ENCODE data around the gene UBA52.

The UBA52 gene

DNA sequence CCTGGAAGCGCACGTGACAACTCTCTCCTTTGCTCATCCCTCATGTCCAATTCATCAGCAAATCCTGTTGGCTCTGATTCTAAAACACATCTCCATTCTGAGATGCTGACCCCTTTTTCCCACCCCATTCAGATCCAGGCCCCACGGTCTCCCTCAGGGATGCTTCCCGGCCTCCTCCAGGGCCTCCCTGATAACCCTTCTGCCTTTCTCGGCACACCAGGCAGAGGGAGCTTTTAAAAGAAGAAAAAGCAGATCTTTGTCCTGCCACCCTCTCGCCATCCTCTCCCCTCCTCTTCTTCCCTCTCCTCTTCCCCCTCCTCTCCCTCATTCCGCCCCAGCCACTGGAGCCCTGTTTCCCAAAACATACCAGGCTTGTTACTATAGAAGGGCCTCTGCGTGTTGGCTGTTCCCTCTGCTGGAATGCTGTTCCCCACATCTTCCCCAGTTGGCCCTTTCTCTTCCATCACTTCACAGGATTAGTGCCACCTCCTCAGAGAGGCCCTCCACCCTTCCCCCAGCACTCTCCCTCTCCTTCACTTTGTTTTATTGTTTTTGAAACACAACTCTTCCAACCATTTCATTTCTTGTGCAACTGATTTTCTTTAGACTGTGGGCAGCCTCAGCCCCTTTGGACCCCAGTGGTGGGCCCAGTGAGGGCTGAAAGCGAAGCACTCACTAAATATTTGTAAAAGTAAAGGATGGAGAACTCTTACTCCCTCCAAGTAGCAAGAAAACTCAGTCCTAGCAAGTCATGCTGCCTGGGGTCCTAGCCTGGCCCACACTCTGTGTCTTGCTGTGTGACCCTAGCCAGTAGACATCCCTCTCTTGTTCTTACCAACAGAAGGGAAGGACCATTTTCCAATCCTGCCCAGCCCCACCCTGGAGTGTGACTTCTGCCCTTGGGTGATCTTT lies 37.4 kb downstream of the UBA52 start:
- no peak for DNase-seq

DNA sequence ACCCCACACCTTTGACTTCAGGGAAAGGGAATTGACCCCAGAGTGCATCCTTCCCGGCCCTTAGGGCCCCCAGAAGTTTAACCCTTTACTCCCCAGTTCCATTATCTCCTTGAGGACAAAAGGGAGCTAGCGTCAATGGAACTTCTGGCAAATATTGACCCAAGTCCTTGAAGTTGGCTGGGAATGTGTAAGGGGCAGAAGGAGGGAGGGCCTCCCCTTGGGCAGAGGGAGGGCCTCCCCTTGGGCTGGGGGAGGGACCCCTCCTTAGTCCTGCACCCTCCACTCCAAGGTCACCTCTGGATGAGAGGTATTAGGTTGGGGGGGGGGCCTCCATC lies 38.0 kb downstream of the UBA52 start:
- no peak for DNase-seq

DNA sequence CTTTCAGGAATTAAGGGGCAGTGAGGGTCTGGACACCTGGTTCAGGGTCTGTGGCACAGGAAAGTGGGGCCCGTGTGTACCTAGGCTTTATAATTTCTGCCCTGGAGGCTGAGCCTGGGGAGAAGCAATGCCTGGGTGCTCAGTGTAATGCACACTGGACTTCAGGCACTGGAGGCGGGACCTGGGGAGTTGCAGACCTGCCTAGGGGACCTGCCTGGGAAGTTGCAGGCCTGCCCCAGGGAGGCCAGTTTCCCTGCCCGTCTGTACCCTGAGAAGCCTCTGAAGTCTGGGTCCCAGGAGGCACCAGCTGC lies 38.5 kb downstream of the UBA52 start:
- DNase-seq, result no peak

DNA sequence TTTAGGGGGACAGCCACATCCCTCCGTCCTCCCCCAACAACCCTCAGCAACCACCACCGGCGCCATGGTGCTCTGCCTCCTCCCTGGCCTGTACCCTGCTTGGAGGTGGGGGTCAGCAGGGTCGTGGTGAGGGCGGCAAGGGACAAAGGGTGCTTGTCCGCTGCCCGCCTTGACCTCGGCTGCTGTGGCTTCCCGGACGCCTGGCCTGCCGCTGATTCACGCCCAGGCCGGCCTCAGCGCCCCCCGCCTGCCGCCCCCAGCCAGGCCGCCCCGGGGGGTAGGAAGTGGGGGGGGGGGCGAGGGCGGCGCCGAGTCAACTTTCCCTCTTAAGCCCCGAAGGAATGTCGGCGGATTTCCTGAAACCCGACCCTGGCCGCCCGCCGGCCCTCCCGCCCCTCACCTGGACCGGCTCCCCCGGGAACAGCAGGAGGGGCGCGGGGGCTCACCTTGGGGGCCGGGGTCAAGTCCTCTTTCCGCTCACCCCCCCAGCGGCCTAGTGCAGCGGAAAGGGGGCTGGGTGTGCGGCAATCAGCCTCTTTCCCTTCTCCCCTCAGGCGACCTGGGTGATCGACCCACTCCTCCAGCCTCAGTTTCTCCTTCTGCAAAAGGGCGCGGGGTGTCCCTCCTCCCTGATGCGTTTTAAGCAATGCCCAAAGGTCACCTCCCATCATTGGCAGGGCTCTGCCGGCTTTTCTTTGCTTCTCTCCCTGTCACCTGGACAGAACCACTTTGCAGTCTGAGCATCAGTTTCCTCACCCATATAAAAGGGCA lies 39.1 kb downstream of the UBA52 start:
- DNase-seq, result no peak

DNA sequence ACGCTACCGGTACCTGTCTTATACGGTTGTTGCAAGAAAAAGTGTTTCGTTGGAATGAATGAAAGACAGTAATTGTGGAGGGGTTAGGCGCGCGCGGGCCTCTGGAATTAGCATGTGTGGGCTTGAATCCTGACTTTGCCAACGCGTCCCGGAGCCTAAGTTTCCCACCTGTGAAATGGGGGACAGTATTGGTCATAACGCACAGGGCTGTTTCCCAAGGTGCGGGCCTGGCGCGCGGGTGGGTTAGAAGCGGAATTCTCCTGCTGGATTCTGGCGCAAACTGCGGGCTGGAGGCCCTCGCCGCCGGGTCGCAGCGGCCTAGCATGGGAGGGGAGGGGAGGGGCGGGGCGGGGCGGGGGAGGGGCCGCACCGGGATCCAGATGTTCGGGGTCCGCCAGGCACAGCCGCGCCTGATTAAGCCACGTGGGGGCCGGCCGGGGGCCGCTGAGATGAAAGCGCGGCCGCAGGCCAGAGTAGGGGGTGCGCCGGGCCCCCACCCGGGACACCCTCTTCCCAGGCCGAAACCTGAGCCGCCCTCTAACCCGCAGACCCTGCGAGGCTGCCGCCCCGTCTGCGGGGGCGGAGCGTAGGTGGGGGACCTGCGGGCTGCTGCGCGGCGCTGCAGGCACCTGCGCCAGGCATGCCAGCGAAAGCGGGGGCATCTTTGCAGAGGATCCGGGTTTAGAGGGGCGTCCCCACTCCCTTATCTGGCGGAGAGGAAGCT lies 39.8 kb downstream of the UBA52 start:
- DNase-seq, result no peak

DNA sequence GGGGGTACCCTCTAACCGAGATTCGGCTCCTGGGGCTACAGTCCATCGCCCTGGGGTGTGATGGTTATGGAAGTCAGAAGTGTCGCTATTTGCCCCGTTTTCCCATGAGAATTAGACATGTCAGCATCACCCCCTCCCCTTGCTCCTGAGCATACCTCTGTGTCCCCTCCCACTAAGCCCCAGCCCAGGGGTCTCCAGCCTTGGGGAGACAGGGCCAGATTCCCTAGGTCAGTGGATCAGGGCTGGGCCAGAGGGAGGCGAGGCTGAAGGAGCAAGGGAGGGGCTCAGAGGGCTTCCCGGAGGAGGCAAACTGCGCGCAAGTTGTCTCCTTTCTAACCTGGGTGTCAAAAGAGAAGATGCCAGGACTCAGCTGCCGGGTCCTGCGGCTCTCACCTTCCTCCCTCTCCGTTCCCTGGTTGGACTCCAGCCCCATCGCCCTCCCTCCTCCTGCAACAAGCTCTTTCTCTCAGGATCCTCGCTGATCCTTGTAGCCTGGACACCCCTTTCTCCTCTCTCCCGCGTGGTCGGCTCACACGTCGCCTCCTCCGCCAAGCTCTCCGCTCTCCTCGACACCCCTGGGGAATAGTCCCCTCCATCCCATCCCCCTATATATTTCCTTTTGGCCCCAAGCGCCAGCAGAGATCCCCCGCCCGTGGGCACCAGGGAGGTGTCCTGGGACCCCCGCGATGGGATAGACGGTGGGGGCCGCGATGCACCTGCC lies 40.6 kb downstream of the UBA52 start:
- DNase-seq, result no peak

DNA sequence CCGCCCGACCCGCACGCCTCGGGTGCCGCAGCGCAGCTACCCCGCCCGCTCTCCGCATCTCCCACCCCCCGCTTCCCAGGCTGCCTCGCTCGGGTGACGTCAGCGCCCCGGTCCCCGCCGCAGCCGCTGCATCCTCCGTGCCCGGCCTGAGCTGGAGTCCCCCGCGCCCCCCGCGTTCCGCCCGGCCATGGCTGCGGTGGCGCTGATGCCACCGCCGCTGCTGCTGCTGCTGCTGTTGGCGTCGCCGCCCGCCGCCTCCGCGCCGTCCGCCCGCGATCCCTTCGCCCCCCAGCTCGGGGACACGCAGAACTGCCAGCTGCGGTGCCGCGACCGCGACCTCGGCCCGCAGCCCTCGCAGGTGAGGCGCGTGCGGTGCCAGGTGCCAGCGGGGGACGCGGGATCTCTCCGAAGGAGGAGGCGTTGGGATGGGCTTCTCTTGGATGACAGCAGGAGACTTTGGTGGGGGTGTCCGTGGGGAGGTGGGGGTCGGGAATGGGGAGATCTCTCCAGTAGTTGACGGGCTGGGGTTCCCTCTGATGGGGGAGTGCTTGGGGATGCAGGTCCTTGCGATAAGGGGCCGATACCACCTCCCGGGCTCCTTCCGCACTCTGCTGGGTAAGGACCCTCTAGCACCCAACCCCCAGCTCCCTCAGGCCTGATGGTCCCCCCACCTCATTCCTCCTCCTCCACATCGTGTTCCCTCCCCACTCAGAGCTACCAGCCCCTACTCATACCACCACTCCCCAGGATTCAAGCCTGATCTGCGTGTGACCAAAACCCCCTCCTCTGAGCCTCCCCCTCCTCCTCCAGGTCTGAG lies 41.3 kb downstream of the UBA52 start, which contains the start of gene TMEM59L:
TSS of gene TMEM59L (plus strand) at position 99 of the 817 bp plus-strand sequence. CDS start at position 188, 89 bp downstream.
- DNase-seq, result no peak

DNA sequence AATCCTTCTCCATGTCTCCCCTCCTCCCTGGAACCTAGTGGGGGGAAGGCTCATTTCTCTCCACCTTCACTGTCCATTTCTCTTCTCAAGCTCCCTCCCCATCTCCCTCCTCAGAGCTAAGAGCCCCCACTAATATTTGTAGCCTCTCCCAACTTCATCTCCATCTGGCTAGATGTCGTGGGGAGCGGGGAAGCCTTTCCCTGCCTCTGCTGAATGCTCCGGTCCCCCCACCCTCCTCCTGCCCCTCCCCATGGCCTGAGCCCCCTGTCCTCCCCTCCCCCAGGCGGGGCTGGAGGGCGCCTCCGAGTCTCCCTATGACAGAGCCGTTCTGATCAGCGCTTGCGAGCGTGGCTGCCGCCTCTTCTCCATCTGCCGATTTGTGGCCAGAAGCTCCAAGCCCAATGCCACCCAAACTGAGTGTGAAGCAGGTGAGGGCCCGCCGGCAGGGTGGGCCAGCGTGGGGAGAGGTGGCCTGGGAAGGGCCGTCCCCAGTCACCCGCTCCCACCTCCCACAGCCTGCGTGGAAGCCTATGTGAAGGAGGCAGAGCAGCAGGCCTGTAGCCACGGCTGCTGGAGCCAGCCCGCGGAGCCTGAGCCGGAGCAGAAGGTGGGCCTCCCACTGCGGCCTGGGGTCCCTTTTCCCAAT lies 42.1 kb downstream of the UBA52 start:
- DNase-seq, result no peak

DNA sequence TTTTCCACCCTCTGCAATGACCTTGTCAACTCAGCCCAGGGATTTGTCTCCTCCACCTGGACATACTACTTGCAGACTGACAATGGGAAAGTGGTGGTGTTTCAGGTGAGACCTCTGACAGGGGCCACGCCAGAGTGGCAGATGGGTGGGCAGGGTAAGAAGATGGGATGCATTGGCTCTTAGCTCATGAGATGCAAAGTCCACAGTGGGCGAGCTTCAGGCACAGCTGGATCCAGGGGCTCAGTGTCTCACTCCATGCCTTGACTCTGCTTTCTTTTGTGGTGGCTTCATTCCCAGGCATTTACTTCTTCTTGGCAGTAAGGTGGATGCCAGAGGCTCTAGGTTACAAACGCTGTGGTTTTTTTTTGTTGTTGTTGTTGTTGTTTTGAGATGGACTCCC lies 44.4 kb downstream of the UBA52 start:
- no peak for DNase-seq

DNA sequence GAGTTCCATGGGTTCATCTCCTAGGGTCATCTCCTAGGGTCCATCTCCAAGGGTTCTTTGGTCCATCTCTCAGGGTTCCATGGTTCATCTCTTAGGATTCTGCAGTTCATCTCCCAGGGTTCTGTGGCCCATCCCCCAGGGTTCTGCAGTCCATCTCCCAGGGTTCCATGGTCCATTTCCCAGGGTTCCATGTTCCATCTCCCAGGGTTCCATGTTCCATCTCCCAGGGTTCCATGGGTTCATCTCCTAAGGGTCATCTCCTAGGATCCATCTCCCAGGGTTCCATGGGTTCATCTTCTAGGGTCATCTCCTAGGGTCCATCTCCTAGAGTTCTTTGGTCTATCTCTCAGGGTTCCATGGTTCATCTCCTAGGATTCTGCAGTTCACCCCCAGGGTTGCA lies 45.9 kb downstream of the UBA52 start:
- DNase-seq, result no peak

DNA sequence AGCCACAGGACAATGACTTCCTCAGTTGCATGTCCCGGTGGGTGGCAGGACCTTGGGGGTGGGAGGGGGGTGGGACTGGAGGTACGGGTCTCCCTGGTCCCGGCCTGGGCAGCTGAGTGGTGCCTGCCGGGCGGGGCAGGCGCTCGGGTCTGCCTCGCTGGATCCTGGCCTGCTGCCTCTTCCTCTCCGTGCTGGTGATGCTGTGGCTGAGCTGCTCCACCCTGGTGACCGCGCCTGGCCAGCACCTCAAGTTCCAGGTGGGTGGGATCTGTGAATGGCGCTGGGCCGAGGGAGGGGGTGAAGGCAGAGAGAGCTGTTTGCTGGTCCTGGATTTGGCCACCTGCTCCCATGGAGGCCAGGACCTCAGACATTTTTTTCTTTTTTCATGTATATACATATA lies 46.6 kb downstream of the UBA52 start:
- DNase-seq, result no peak

DNA sequence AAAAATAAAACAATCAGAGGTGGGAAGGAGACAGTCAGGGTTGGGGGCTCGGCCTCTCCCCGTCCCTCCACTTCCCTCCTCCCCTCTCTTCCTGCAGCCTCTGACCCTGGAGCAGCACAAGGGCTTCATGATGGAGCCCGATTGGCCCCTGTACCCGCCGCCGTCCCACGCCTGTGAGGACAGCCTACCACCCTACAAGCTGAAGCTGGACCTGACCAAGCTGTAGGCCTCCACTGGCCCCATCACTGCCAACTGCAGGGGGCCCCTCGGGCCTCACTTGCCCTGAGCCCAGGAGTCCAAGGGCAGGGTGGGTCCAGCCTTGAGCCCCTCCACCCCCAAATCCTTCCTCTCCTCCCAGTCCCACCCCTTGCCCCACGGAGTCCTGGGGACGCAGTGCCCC lies 48.7 kb downstream of the UBA52 start:
- DNase-seq, result no peak

DNA sequence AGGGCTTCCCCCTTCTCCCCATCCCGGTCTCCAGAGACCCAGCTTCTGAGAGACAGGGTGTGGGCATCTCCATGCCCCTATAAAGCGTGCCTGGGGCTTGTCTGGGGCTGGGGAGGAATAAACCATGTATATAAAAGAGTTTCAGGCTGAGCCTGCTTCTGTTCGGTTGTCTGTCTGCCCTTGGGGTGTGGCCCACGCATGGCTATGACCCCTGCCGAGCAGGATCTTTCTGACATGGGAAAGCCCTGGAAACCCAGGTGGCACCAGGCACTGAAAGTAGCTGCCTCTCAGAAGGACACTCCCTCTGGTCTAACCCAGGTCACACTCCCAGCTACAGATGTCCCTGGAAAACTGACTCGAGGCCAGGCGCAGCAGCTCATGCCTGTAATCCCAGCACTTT lies 49.2 kb downstream of the UBA52 start:
- no peak for DNase-seq

DNA sequence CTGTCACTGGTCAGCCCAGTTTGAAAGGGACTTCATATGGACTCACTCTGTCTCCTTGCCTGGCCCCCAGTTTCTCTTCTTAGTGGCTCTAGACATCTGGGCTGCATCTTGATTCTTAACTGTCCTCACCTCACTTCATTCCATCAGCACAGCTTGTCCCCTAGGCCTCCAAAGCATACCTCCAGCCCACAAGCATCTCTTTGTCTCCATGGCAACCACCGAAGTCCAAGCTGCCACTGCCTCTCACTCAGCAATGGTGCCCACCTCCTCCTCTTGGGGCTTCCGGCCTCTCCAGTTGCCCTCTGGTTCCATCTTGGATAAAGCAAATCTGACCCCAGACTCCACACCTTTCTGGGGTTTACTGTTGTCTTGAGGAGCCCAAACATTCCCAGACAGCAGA lies 55.2 kb downstream of the UBA52 start:
- no peak for DNase-seq

Data from inflammatory macrophage (primary cell).